Measurements from ENCODE around the gene WDR74.
"Not testable (repeated sequence)": the region's sequence is repeated elsewhere in the genome, so short reads cannot be mapped to it uniquely, and the experiment has no call there.

Gene WDR74

DNA sequence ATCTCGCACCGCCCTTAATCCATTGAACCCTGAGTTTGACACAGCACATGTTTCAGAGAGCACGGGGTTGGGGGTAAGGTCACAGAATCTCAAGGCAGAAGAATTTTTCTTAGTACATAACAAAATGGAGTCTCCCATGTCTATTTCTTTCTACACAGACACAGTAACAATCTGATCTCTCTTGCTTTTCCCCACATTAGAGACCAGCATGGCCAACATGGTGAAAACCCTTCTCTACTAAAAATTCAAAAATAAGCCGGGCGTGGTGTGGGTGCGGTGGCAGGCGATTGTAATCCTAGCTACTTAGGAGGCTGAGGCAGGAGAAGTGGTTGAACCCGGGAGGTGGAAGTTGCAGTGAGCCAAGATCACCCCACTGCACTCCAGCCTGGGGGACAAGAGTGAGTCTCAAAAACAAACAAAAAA is 19.9 kb upstream of the WDR74 start:
- DNase-seq: not testable (repeated sequence)

DNA sequence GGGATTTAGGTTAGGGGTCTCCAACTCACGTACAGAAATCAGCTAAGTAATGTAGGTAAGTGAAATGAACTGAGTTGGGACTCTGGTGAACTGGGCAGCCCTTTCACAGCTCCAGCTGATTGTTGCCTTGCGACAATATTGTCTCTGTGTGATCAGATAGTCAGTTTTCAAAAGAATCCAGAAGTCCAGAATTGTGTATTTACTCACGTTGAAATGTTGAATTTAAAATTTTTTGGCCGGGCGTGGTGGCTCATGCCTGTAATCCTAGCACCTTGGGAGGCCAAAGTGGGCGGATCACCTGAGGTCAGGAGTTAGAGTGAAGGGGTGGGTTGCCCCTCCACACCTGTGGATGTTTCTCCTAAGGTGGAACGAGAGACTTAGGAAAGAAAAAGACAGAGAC is 18.8 kb upstream of the WDR74 start:
- DNase-seq: no peak

DNA sequence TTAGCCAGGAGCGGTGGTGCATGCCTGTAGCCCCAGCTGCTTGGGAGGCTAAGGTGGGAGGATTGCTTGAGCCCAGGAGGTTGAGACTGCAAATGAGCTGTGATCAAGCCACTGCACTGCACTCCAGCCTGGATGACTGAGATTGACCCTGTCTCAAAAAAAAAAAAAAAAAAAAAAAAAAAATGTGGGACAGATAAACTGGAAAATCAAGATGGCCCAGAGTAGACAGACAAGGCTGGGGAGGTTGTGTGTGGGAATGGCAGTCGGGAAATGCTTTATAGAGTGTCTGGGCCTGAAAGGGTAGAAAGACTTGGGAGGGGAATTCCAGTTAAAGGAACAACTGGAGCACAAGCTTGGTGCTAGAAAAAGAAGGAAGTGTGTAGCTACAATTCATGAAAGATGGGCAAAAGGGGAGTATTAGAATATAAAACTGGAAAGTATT is 18.2 kb upstream of the WDR74 start:
- DNase-seq: no peak

DNA sequence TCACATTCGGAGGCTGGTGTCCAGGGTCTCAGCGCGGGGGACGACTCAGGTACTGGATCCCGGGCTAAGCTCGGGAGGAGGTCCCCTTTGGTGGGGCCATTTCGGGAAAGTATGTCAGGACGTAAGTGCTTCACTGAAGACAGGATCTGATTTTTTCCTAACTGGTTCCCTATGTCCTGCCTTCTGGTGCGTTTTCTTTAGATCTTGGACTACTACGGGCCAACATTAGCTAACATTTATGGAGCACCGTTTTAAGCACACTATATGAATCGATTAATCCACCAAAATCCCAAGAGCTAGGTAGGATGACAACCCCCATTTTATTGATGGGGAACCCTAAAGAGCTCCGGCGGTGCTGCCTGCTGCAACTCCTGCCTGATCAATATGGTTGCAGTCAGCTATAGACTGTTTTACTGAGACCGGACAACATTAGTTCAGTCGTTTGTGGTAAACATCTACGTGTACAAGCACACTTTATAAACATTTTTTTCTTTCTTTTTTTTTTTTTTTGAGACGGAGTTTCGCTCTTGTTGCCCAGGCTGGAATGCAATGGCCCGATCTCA is 17.0 kb upstream of the WDR74 start:
- no peak for DNase-seq

DNA sequence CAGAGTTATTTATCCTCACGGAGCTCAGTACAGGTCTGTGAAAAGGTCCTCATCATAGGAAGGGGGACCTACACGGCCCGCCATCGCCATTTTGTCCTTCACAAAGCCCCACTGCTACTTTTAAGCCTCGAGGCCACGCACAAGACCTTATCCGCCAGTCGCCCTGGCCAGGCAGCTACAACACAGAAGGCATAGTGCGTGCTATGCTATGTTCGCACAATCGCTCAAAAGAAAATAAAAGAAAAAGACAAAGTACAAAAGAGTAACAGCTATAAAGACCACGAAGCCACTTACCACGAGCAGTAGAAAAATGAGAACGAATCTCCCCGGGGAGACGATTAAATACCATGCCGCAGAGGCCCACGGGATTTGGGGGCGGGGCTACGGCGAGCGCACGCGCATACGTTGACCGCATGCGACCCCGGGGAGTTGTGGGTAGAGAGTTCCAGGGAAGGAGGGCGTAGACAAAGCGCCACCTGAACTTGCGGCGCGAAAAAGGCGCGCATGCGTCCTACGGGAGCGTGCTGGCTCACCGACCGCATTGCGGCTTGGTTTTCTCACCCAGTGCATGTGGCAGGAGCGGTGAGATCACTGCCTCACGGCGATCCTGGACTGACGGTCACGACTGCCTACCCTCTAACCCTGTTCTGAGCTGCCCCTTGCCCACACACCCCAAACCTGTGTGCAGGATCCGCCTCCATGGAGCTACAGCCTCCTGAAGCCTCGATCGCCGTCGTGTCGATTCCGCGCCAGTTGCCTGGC is 16.4 kb upstream of the WDR74 start:
- DNase-seq: peak; percentile 98

DNA sequence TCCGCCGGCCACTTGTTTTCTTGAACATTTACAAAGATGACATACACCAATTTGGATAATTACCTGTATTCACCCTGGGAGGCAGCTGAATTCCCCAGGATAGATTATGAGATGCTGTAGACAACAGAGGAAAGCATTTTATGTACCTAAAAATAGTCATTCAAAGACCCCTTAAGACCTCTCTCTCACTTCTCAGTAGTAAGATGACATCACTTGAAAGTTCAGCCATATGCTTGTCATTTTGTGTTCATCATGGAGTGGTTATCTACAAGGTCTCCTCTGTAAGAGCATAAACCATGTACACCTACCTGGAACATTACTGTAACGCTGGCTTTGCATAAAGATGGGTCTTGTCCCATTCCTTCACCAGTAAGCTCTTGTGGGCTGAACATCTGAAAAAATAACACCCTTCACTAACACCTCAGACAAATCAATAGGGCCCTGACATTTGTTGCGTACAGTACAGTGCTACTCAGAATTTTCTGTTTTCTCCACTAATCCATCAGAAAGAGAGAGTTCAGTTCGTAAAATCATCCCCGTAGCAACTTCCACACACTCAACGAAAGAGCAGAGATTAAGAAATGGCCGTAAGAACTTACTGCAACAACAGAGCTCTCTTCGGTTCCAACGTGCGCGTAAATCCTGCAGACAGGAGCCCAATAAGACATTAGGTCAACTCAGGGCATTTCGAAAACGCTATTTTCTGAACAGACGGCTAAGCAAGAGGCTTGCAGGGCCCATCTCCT is 15.6 kb upstream of the WDR74 start:
- no peak for DNase-seq

DNA sequence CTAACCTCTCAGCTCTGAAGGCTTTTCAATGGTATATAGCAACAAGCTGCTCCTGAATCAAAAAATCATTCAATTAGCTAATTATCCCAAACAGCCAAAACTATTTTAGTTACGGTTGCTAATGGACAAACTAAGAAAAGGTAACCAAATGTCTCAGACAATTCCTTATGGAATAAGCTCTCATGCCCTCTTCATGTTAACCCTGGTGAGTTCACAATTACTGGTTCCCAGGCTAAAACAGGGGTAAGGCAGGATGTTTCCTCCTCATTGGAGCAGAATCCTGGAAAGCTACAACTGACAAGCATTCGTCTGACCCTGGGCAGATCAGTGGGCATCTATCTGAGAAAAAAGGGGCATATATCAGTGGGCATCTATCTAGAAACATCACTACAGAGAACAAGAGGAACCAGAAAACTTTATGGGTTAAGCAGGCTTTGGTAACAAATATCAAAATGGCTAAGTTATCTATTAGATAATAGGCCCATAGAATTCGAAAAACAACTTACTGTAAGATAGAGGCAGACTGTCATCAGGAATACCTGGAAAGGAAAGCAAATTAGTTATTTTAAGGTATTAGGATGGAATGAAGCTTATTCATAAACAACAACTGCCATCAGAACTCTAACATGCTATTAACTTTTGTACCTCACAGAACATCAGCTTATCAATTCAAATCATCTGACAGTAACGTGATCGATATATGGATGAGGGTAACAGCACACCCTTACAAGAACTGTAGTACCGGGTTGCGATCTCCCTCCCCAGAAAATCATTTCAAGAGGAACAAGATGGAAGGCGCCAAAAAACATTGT is 14.8 kb upstream of the WDR74 start:
- no peak for DNase-seq

DNA sequence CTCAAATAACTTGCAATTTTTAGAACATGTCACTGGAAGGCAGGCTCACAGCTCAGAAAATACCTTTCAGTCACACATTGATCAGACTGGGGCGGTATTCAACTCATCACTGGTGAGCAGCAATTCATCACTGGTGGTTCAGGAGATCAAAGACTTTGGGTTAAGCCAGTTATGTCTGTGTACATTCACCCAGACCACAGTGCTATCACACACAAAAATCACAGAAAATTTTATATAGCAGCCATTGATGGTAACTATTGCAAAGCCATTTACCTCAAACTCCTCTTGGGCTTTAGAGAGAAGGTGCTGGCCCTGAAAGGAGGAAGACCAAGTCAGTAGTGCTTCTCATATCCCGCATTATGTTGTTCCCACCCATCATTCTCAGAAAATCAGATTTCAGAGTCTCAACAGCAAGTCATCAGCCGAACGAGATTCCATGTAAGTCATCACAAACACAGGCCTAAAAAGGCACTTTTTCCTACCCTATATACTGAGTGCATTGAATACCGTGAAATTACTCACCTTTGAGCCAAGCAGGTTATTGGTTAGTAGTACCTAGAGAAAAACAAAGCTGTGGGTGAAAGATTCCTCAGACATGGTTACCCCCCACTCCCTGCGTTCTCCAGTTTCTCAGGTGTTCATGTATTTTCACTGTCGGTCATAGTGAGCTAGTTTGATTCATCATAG is 14.0 kb upstream of the WDR74 start:
- no peak for DNase-seq

DNA sequence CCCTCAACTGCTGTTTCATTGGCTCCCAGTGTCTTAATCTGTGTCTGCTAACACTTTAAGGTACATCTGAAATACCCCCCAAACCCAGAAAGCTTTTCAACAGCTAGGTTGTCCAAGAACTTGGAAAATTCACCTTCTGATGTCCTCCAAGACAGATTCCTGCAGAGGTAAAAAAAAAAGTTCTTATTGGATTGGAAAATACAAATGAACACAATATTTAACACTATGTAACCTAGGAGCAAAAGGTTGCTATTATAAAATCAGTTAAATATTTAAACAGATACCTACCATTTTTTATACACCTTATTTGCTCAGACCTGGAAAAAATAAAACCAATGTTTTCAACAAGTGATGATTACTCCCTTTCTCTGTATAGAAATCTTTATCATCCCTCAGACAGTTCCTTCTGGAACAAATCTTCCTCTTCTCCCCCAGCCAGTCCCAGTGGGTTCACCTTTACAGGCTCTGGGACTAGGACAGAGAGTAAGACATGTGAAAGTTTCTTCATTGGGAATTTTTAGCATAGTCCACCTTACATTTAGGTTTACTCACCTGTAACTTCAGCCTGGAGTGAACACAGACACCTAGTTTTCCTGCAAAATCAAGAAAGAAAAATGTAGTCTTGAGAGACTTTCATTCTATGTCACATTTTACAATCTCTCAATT is 13.3 kb upstream of the WDR74 start:
- no peak for DNase-seq

DNA sequence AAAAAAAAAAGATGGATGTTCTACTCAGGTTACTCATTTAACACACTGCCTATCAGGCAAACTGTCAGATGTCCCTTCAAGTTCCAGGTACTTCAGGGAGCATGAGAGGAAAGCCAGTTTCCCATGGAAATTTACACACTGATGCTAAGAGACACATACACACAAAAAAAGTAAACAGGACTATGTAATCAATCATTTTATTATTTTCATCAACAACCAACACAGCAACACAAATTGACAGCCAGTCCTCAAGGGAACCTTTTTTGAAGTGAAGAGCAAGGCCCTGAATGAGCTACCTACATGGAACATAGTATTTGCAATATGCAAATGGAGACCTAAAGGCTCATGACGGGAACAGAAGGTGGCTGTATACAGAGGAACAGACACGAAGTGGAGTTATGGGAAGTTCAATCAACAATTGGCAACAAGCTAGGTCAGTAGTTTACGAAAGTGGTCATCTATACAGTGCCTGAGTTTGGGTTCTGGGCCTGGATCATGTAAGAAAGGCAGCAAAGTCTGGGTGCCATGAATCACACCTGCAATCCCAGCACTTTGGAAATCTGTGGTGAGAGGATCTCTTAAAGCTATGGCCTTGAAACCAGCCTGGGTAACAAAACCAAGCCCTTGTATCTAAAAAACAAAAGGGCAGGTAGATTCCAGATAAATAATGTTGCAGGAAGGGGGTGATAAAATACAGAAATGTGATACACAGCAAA is 12.6 kb upstream of the WDR74 start:
- DNase-seq: no peak

DNA sequence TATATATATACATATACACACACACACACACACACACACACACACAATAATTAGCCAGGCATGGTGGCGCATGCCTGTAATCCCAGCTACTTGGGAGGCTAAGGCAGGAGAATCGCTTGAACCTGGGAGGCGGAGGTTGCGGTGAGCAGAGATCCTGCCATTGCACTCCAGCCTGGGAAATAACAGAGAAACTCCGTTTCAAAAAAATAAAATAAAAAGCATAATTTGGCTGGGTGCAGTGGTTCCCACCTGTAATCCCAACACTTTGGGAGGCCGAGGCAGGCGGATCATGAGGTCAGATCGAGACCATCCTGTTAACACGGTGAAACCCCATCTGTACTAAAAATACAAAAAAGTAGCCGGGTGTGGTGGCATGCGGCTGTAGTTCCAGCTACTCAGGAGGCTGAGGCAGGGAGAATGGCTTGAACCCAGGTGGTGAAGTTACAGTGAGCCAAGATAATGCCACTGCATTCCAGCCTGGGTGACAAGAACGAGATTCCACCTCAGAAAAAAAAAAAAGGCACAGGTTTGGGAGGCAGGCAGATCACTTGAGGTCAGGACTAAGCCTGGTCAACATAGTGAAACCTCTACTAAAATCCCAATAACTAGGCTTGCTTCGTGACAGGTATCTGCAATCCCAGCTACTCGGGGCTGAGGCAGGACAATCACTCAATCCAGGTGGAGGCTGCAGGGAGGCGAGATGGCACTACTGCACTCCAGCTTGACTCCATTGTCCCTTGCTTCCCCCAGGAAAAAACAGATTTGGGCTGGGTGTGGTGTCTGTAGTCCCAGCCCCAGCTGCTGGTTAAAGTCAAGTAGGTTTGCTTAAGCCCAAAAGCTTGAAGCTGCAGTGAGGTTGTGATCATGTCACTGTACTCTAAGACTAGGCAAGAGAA is 11.8 kb upstream of the WDR74 start:
- DNase-seq: no peak

DNA sequence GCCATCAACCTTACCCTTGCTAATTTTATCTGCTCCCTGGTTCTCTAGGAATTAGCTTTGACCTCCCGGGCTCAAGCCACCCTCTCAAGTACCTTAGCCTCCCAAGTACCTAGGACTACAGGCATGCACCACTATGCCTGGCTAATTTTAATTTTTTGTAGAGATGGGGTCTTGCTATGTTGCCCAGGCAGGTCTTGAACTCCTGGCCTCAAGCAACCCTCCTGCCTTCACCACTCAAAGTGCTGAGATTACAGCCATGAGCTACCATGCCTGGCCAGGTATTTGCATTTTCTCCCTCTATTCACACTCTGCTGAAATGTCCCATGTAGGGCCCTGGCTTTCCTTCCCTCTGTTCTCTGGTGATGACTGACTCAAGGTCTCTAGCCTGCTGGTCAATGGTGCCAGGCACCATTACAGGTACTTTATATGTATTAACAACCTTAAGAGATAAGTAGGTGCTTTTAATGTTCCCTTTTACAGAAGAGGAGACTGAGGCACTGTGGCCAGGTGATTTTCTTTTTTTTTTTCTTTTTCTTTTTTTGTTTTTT is 8.5 kb upstream of the WDR74 start:
- no peak for DNase-seq

DNA sequence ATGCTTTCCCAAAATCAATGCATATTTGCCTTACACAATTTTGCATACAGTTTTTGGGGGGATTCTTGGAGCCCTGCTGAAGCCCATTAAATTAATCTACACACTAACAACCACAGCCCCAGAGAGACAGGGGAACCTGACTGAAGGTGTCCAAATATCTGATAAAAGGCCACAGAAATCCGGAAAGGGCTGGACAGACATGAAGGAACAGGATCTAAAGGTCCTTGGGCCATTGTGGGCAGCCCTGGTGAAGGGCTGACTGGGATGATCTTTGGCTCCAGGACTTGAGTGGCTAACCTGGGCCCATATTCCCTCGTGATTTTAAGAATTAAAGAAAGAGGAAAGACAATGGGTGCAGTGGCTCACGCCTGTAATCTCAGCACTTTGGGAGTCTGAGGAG is 6.8 kb upstream of the WDR74 start:
- no peak for DNase-seq

DNA sequence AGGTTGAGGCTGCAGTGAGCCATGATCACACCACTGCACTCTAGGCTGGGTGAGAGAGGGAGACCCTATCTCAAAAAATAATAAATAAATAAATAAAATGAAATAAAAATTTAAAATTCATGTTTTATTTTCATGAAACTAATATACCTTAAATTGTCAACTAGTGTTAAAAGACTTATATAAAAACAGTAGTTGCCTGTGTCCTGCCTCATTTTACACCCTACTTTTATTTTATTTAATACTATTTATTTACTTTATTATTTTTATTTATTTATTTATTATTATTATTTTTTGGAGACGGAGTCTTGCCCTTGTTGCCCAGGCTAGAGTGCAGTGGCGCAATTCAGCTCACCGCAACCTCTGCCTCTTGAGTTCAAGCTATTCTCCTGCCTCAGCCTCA is 4.8 kb upstream of the WDR74 start:
- no peak for DNase-seq

DNA sequence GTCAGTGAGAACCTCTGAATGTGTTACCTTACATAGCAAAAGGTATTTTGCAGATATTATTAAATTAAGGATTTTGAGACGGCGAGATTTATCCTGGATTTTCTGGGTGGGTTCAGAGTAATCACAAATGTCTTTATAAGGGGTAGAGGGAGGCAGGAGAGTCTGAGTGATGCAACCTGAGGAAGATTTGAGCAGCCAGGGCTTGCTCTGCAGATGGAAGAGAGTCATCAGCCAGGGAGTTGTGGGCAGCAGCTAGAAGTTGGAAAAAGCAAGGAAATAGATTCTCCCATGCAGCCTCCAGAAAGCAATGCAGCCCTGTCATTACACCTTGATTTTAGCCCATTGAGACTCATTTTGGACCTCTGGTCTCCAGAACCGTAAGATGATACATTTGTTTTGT is 4.1 kb upstream of the WDR74 start:
- DNase-seq: no peak

DNA sequence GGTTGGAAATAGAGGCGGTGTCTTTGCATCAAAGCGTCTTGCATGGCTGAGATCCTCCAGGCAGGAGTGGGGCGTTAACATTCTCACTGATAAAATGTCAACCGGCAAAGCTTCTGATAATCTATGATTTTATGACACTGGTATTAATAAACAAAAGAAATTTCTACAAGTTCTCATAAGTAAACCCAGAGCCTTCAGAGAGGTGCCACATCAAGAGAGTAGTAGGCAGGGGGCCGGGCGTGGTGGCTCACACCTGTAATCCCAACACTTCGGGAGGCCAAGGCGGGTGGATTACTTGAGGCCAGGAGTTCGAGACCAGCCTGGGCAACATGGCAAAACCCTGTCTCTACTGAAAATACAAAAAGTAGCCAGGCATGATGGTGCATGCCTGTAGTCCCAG is 3.5 kb upstream of the WDR74 start:
- DNase-seq: not testable (repeated sequence)

DNA sequence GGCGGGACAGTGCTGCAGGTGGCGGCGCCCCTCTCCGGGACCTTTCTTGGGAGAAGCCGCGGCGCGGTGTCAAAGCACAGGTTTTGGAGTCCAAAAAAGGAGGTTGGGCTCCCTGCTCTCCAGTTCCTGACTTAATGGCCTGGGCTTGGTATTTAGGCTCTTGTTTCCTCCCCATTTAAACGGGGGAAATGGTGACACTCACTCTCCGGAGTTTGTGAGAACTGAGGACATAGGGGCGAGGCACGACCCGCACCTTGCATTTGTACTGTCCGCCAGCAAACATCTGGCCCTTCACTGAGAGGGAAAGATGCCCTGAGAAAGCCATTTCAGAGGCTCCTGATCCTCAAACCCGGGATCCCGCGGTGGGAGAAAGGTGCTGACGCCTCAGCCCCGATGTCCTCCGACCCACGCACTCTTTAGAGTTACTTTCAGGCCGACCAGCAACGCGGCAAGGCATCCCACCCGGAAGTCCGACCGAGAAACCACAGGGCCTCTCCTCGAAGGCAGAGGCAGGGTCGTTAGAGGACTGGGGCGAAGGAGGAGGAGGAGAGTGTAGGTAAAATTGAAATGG is 2.9 kb upstream of the WDR74 start:
- DNase-seq: no peak

DNA sequence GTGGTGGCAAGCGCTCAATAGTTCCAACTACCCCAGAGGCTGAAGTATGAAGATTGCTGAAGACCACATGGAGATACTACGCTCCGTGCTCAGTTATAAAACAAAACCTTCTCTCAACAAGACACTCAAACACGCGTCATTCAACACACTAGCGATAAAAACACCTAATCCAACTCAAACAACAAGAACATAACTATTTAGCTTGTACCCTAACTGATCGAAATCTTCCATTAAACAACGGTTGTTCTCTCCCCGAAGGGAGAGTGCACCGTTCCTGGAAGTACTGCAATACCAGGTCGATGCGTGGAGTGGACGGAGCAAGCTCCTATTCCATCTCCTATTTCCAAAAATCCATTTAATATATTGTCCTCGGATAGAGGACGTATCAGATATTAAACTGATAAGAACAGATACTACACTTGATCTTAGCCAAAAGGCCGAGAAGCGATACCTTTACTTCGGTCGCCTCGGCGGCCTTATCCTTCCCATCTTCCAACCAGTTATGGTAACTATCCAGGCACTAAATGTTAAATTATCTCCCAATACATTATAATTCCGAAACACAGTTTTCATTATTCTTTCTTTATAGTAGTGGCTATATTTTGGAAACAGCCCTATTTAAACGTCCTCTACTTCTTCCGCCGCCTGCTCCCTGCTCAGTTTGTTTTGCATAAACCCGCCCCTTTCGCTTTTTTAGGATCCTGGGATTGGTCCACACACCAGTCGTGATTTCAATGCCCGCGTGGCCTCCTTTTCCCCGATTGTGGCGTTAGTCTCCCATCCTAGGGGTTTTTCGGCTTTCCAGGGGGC is 2.2 kb upstream of the WDR74 start:
- peak; percentile 100 for DNase-seq

Measured in fibroblast of skin of right biceps (primary cell).